KOPT-K1 (cell line): Measurements from ENCODE around the gene POLR2E.
A peak's percentile ranks its signal among the peaks of the same experiment; 100 is the strongest.
"Not testable (repeated sequence)": the region's sequence is repeated elsewhere in the genome, so short reads cannot be mapped to it uniquely, and the experiment has no call there.

Experiments used
- H3K27ac ChIP-seq: fragments of 200-600 bp; sonication (generic); 2 replicates; pipeline ENCODE4 v1.5.1; 2016; ENCODE audit warnings: antibody characterized with exemption, mild to moderate bottlenecking, low read depth, low read length; ENCODE audit not compliant: poor library complexity, severe bottlenecking
- H3K36me3 ChIP-seq: fragments of 200-600 bp; sonication (generic); 2 replicates; pipeline ENCODE4 v1.5.1; 2017; ENCODE audit warnings: antibody characterized with exemption, mild to moderate bottlenecking, low read length, moderate library complexity; ENCODE audit not compliant: insufficient read depth
- H3K9me3 ChIP-seq: fragments of 200-600 bp; sonication (generic); 2 replicates; pipeline ENCODE4 v1.5.1; 2017; ENCODE audit warnings: antibody characterized with exemption, low read length, mild to moderate bottlenecking; ENCODE audit not compliant: insufficient read depth, poor library complexity, severe bottlenecking

The POLR2E gene

GRCh38 chr19:1131718-1132551 lies 36.8 kb upstream of the POLR2E start:
- Histone ChIP-seq H3K27ac (peak overlapping the region; percentile 71), H3K36me3 (peaks cover 7% of the 10 kb centered on the region), H3K9me3 (no peaks in the 10 kb centered on the region)

- Histone ChIP-seq H3K27ac (peak overlapping the region; percentile 71), H3K9me3 (no peaks in the 10 kb centered on the region)
These were observed 35.9 kb upstream of the POLR2E start for GRCh38 chr19:1130771-1131717.

GRCh38 chr19:1129535-1129934 lies 34.4 kb upstream of the POLR2E start:
- Histone ChIP-seq H3K27ac (no peak overlapping the region), H3K9me3 (no peaks in the 10 kb centered on the region), H3K36me3 (peaks cover 17% of the 10 kb centered on the region)

More at GRCh38 chr19:1130771-1131717, 35.9 kb upstream of the POLR2E start:
- peaks cover 12% of the 10 kb centered on the region for H3K36me3 ChIP-seq

GRCh38 chr19:1129084-1129483 lies 33.9 kb upstream of the POLR2E start:
- H3K27ac ChIP-seq, H3K9me3 ChIP-seq: not testable (repeated sequence)
- H3K36me3 ChIP-seq: peaks cover 22% of the 10 kb centered on the region

- Histone ChIP-seq H3K27ac (no peak overlapping the region), H3K9me3 (no peaks in the 10 kb centered on the region), H3K36me3 (peaks cover 31% of the 10 kb centered on the region)
These were observed 32.9 kb upstream of the POLR2E start for GRCh38 chr19:1128106-1128505.

GRCh38 chr19:1126984-1127760 lies 32.0 kb upstream of the POLR2E start:
- peaks cover 40% of the 10 kb centered on the region for H3K36me3 ChIP-seq
- H3K9me3 ChIP-seq: no peaks in the 10 kb centered on the region
- H3K27ac ChIP-seq: no peak overlapping the region

GRCh38 chr19:1125601-1126467 lies 30.7 kb upstream of the POLR2E start:
- no peak overlapping the region for H3K27ac ChIP-seq
- peaks cover 51% of the 10 kb centered on the region for H3K36me3 ChIP-seq
- H3K9me3 ChIP-seq: no peaks in the 10 kb centered on the region

- Histone ChIP-seq H3K9me3 (no peaks in the 10 kb centered on the region), H3K27ac (no peak overlapping the region), H3K36me3 (peaks cover 69% of the 10 kb centered on the region)
These were observed 28.9 kb upstream of the POLR2E start for GRCh38 chr19:1123885-1124677.

- Histone ChIP-seq H3K9me3 (no peaks in the 10 kb centered on the region), H3K27ac (no peak overlapping the region), H3K36me3 (peaks cover 75% of the 10 kb centered on the region)
These were observed 28.2 kb upstream of the POLR2E start for GRCh38 chr19:1123381-1123780.

GRCh38 chr19:1122972-1123363 lies 27.8 kb upstream of the POLR2E start:
- Histone ChIP-seq H3K9me3 (no peaks in the 10 kb centered on the region), H3K36me3 (peaks cover 79% of the 10 kb centered on the region), H3K27ac (no peak overlapping the region)

GRCh38 chr19:1122021-1122971 lies 27.1 kb upstream of the POLR2E start:
- Histone ChIP-seq H3K36me3 (peaks cover 82% of the 10 kb centered on the region), H3K27ac (no peak overlapping the region), H3K9me3 (no peaks in the 10 kb centered on the region)

GRCh38 chr19:1121395-1121794 lies 26.2 kb upstream of the POLR2E start:
- H3K36me3 ChIP-seq: peaks cover 83% of the 10 kb centered on the region
- H3K27ac ChIP-seq: no peak overlapping the region
- H3K9me3 ChIP-seq: no peaks in the 10 kb centered on the region
